Body of pancreas (tissue), 4 donors: Measurements from ENCODE around the gene IZUMO1R.

Source experiments
- CTCF ChIP-seq, 7 experiments: fragments of 450-650 bp in 4 of 7; fragments of 200-600 bp in 3 of 7; sonication (generic) in 3 of 7; IDR thresholded peaks; one replicate each; pipeline ENCODE4 v1.5.1; 2016 to 2019; ENCODE audit warnings: antibody characterized with exemption in 7 of 7
- POLR2A ChIP-seq, 3 donors: fragments of 450-650 bp; IDR thresholded peaks; one replicate each; pipeline ENCODE4 v1.6.1; 2016; ENCODE audit warnings: antibody characterized with exemption in 3 of 3, mild to moderate bottlenecking in 2 of 3

- TF ChIP-seq CTCF (IDR thresholded peaks at IDR 0.05) = no peak
- TF ChIP-seq POLR2A (IDR thresholded peaks at IDR 0.05) = no peak
These were observed 31.7 kb downstream of the IZUMO1R start for GRCh38 chr11:94336033-94336432.
